ENCODE data around the gene ASPA.
"Not testable (repeated sequence)": the region's sequence is repeated elsewhere in the genome, so short reads cannot be mapped to it uniquely, and the experiment has no call there.

ASPA gene

DNA sequence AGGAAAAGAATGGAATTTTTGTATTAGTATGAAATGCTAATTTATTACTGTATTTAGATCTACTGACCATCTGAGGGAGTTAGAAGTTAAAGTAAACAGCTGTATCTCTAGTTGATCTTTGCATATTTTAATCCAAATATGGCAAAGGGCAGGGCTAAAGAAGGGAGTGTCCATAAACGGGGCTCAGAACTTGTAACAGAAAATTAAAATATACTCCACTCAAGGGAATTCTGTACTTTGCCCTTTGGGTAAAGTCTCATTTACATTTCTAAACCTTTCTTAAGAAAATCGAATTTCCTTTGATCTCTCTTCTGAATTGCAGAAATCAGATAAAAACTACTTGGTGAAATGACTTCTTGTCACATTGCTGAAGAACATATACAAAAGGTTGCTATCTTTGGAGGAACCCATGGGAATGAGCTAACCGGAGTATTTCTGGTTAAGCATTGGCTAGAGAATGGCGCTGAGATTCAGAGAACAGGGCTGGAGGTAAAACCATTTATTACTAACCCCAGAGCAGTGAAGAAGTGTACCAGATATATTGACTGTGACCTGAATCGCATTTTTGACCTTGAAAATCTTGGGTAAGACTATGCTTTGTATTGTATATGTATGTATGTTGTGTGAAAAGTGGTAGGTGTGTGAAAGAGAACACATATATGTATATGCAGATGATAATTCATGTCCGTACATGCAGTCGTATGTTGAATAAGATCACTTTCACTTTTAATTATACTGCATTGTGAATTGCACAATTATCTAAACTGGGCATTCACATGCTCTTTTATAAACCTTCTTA is at the start of gene ASPA:
TSS of gene ASPA (plus strand) at position 186 of the 799 bp plus-strand sequence. CDS start at position 349, 163 bp downstream.
- peak; percentile 61 for FAIRE-seq

DNA sequence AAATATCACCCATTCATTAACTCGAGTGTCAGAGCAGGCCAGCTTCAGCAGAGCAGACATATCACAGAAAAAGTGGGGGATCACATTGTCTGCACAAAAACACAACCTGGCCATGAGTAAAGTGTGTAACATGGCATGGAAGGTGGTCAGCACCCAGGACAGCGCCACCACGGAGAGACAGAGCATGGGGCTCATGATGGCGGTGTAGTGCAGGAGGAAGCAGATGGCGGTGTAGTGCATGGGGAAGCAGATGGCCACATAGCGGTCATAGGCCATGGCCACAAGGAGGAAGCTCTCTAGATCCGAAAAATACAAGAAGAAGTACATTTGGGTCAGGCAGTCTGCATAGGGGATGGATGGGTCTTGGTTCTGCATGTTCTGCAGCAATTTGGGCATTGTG is 42.6 kb upstream of the ASPA start:
- FAIRE-seq, result not testable (repeated sequence)

DNA sequence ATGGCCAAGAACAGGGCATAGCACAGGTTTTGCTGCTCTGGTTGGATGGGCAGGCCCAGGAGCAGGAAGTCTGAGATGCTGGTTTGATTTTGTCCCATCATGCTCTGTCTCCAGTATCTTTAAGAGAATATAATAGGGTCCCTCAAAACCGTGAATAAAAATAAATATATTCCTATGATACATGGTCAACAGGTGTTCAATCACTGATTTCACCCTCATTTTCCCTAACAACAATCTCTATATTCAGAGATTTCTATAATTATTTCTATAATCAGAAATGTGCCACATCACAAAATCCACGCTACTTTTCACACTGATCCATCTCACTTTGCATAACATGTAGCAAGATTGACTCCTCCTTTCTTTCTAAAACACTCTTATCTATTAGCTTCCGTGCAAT is 42.1 kb upstream of the ASPA start, which contains the start of gene OR1E2:
TSS of gene OR1E2 (minus strand) at position 101 of the 400 bp plus-strand sequence. CDS start at position 101, 0 bp downstream.
- FAIRE-seq, result no peak

DNA sequence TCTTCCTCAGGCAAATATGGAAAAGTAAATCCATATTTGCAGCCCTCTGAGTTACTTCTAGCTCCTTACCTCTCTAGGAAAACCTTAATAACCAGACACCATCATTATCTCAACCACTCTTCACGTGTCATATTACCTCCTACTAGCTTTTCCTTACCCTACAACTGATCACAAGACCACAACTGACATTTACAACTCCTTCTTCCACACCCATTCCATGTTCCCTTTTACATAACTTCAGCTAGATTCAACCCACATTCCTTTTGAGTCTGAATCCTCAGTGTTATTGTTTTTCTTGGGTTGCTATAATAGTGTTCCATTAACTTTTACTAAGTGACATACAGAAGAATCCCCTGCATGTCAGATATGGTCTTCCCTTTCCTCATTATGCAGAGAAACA is 37.4 kb upstream of the ASPA start:
- FAIRE-seq, result no peak

DNA sequence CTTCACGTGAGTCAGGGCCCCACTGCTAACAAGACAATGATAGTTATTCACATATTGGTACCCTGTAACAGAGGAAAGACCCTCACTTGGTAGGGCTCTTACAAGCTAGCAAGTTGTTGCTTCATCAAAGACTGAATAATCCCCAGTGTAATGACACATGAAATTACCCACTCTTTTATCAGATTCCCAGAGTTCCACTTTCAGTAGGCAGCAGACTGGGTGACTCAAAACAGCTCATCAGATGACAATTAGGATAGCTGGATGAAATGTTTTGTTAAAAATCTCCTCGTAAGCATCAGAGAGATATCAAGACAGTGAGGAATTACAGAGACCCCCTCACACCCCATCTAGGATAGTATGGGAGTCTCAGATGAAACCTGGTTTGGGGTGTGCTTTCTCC is 35.3 kb upstream of the ASPA start:
- no peak for FAIRE-seq

DNA sequence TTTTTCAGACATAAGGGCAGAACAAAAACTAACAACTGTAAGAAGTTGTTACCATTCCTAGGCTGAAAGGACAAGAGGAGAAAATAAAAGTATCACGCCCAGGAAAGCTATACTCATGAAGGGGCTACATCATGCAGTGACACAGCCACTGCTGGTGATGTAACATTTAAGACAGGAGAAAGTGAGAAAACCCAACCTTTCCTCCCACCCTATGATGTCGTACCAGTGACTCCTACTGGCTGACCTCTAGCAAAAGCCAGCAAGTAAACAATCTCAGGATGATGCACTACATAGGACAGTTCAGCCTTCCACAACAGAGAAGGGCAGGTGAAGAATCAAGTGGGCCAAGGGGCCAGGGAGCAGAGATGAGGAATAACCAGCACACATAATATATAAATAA is 28.2 kb upstream of the ASPA start:
- FAIRE-seq, result no peak

DNA sequence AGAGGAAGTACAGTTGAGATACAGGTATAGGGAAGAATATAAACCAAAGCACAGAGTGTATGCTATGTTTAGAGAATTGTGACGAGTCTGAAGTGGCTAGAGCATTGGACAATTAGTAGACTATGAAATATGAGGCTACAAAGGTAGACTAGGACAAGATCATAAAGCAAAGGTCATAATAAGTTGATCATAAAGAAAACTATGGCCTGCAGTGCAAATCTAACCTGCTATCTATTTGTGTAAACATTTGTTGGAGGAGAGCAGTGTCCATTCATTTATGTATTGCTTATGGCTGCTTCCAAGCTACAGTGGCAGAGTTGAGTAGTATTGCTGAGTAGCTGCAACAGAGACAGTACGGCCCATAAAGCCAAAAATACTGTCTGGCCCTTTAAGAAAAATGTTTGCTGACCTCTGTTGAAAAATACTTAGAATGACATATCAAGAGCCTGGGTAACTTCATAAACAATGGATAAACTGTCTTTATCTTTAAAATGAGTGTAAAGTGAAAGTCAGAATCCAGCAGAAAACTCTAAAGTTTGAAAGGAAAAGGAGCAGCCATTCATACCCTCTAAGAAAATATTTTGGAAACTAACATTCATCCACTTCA is 27.6 kb upstream of the ASPA start:
- FAIRE-seq, result no peak

DNA sequence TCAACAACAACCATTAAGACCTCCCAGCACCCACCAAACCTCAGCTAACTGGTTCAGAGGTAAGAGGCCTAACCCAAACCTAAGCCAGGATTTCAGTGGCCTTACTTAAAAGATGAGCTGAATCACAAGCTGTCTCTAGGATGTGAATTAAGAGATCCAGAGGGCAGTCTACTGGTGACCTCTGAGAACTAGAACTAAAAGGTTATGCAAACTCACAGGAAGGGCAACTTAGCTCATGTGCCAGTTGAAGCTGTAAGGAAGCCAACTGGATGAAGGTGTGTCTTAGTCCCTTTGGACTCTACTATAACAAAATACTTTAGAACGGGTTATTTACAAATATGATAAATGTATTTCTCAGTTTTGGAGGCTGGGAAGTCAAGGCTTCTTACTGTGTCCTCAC is 9.4 kb upstream of the ASPA start:
- FAIRE-seq, result not testable (repeated sequence)

DNA sequence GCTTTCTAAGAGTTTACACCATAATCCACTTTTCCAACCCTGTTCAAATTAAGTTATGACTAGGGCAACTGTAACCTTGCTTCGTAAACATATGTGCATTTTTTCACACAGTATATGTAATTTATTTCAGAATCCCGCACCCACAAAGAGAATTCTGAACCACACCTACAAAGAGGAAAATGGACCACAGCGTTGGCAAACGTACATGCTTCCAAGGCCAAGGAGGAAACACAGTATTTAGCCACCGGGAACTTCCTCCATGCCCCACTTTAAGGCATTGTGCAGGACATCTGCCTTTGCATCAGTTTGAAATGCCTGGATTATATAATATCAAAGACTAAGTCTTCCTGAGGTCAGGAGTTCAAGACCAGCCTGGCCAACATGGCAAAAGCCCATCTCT is 6.3 kb upstream of the ASPA start:
- no peak for FAIRE-seq

DNA sequence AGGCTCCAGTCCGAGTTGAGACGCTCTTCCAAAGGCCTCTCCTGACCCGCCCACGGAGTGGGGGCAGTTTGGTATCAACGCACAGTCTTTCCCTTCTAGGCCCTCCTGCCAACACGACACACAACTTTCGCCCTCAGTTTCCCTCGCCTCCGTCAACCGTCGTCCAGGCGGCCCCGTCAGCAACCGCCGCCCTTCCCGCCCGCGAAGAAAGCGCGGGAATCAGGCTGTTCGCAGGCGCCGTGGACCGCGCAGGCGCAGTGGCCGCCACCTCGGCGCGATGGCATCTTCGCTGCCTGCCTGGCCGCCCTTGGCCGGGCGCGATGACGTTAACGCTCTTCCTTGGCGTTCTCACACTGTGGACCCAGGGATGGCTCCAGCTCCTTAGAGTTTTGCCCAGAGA is 4.2 kb upstream of the ASPA start, which contains the start of gene SPATA22:
TSS of gene SPATA22 (minus strand) at position 221 of the 400 bp plus-strand sequence. CDS start 2,494 bp downstream, outside the sequence.
- no peak for FAIRE-seq

DNA sequence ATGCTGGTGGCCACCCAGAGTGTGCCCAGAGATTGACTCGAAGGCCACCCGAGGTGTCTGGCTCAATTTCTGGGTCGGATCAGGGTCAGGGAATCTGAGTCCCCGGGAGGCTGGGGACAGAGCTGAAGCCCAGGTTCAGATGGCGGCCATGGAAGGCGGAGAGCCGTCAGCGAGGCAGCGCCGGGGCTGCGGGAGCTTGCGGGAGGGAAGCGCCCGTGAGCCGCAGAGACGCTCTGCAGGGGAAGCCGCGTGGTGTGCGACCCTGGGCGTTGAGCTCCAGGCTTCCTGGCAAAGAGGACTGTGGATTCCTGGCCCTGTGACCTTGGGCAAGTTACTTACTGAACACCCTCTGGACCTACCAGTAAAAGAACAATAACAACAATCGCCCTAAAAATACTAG is 3.7 kb upstream of the ASPA start:
- no peak for FAIRE-seq

DNA sequence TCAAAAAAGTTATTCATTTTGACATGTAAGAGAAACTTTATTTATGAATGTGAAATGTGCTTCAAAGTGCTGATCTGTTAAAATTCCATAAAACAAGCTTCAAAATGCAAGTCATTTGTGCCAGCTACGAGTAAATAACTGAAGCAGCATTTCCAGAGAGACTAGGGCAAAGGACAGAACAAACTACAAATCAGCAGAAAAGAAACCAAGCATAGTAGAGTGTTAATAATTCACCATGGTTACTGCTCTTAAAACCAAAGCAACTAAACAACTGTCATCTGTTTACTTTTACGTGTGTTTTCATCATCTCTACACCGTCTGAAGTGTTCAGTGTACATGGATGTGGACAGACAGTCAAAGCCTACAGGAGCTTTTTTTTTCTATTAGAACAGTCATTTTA is 1.6 kb upstream of the ASPA start:
- peak; percentile 85 for FAIRE-seq

DNA sequence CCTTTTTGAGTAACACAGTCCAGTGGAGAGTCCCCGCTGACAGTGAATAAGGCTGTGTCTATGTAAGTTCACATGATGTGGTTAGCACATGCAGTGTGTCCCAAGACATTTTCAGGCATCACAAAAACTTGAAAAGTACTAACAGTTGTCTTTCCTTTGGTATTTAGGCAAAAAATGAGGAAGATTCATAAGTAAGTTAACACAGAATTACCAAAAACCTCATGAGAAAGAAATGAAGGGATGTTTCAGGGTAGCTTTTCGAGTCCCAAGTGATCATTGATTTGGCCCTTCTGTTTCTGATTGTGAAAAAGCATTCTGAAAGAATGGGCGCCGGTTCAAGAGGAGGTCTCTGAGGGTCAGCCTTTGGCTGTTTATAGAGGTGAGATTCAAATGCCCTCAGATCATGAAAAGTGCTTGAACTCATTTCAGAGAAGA is 529 bp upstream of the ASPA start:
- no peak for FAIRE-seq

DNA sequence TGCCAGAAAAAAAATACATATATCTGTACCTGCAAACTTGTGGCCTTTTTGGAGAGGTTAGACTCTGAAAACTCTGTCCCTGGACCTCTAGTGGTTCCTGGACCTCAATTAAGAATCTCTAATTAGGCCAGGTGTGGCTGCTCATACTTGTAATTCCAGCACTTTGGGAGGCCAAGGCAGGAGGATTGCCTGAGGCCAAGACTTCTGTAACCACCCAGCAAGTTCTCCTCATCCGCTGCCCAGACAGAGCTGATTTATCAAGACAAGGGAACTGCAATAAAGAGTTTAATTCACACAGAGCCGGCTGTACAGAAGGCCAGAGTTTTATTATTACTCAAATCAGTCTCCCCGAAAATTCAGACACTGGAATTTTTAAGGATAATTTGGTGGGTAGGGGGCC is 4.2 kb downstream of the ASPA start:
- no peak for FAIRE-seq

DNA sequence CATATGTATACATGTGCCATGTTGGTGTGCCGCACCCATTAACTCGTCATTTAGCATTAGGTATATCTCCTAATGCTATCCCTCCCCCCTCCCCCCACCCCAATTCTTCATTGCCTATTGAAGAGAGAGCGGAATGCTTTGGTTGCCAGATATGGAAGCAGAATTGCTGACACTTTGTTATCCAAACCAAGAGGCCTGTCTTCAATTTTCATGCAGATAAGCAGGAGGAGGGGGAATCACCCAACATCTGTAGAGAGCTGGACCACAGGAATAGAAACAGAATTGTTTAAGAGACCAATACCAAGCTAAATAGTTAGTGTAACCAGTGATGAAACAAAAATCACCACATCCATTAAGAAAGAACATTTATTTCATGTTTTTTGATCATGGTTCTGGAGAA is 7.1 kb downstream of the ASPA start:
- FAIRE-seq, result no peak

DNA sequence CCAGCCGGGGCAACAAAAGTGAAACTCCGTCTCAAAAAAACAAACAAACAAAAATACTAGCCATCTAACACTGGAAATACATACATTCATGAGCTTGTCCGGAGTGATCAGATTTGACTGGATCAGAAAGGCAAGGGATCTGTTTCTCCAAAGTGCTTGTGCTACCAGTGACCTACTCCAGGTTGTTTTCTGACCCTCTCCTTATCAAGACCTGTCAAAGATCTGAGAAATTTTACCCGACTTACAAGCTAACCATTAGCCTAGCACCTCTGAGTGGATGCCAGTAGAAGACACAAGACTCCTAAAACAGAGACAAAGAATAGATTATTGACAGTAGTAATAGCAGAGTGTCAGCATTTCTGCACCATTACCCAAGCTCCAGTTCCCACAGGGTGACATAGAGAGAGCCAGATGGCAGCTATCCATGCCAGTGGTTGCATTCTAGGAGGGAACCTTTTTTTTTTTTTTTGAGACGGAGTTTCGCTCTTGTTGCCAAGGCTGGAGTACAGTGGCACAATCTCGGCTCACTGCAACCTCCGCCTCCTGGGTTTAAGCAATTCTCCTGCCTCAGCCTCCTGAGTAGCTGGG is 9.8 kb downstream of the ASPA start:
- no peak for FAIRE-seq

DNA sequence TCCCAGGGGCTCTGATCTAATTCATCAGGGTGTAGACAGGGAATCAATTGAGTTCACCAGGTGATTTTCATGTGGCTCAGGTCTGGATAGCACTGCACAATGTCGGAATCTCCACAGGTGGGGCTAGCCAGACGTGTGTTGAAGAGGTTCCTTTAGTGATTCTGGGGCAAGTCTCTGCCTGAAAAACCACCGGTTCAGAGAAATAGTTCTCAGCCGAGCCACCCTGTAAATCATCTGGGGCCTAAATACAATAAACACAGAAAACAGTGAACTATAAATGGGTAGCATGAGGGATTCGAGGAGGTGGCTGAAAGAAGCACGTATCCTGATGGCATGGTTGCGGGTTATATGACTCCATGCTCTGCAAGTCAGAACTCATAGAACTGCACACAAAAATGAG is 21.3 kb downstream of the ASPA start:
- FAIRE-seq, result no peak

DNA sequence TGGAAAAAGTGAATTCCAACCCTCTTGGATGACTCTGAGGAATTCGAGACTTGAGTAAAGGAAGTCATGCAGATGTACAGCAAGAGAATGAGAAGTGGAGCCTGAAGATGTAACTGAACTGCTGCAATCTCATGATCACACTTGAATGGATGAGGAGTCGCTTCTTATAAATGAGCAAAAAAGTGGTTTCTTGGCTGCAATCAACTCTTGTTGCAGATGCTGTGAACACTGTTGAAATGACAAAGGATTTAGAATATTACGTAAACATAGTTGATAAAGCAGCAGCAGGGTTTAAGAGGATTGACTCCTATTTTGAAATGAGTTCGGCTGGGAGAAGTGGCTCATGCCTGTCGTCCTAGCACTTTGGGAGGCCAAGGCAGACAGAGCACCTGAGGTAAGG is 25.5 kb downstream of the ASPA start:
- FAIRE-seq, result no peak

DNA sequence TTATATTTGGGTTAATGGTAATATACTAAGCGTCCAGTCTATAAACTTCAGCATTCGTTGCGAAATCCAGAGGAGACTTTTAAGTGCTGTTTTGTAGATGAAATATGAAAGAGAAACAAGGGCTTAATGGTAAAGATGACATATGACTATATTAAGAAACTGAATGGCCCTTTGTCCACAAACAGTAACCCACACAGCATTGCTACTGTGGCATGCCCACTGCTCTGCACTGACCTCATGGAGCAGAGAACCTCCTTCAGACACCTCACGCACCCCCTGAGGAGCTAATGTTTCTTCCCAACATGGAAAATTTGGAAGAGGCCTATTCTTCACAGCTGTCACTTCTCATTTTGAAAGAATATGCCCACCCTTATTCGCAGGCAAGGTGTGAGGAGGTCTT is 26.7 kb downstream of the ASPA start:
- FAIRE-seq, result no peak

DNA sequence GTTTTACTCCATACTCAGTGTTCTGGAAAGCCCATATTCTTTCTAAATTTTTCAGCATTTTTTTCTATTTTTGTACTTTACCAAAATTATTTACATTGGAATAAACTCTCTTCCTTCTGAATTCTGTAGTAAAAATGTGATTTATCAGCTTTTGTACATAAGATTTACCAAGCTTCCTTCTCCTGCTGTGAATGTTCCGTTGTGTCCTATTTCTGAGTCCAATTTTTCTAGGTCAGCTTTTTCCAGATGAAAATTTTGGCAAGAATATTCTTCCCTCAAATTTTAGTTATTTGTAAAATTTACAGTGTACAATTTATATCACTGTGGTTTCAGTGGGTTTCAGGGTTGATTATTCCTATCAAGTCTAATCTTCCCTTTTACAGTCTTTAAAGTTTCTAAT is 27.5 kb downstream of the ASPA start:
- FAIRE-seq, result no peak

DNA sequence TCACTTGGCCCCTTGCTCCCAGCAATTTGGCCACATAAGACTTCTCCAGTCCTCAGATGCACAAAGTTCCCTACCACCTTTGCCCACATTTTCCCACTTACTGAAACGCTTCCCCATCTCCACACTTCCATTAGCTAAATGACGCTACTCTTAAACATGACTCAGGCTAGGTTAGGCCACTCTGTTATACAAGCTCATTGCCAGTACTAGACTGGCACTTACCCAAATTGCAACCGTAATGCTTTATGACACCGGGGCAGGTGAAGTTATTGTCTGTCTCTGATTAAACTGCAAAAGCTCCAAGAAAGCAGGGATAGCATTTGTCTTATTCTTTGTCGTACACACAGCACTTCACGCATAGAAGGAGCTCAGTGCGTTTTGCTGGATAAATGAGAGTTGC is 29.2 kb downstream of the ASPA start:
- FAIRE-seq, result no peak

DNA sequence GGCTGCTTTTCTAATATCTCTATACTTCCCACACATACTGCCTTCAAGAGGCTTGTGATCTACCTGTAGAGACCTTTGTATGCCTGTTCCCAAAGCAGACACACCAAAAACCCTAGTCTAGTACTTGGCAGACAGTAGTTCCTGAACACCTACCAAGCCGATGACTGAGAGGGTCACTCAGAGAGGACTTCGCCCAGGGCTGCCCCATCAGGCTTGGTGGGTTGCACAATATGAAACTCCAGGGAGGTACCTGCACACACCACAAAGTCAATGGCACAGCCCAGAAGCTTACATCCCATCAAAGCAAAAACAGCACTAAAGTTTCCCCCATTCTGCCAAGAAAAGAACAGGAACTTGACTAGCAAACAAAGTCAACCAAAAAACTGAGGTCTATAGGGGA is 30.3 kb downstream of the ASPA start:
- no peak for FAIRE-seq

DNA sequence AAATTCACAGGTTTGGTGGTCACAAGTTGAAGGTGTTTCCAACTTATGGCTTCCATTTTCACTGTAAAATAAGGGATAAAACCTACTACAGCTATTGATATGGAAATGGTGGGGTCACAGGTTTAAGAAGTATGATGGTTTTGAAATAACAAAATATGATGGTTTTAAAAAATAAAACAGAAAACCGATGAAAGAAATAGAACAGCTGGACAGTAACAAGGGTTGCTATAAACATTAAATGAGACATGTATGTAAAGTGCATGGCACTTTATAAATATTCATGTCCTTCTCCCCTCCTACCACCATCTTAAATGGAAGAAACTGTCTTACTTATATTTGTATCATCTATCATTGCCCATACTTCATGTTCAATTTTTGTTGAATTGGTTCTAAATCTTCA is 31.3 kb downstream of the ASPA start:
- FAIRE-seq, result no peak

DNA sequence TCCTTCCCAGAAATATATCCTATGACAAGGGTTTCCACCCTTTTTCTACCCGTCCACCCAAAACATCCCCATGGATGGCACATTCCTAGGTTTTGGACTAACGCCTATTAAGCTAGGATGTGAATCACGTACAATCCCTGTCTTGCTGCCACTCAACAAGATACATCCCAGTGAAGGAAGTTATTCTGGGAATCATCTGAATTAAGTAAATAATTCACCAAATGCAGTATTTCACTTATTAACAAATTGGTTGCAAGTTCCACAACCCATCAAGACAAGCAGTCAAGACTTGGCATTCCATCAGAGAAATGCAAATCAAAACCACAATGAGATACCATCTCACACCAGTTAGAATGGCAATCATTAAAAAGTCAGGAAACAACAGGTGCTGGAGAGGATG is 32.1 kb downstream of the ASPA start:
- no peak for FAIRE-seq
